Measurements from ENCODE around the gene TEX38. TPM values are rescaled to one million over a fixed set of nuclear protein-coding genes. Genes with fewer than 3 reads are reported as not detected.

Gene TEX38
- total RNA-seq, 1 experiment from 2014 or later, result 0.17 TPM

- TF ChIP-seq E2F1 (CRISPR knock-in tag; IDR thresholded peaks at IDR 0.05) (no peak), NR2C2 (CRISPR knock-in tag; IDR thresholded peaks at IDR 0.05) (no peak)
Measured at GRCh38 chr1:46721204-46721603, 49.5 kb downstream of the TEX38 start (continued).

GRCh38 chr1:46721686-46722205 lies 50.1 kb downstream of the TEX38 start:
- H3K27me3 Mint-ChIP-seq (ENCODE audit: low read depth), result no peaks in the 10 kb centered on the region
- H3K4me1 Mint-ChIP-seq, result peaks cover 27% of the 10 kb centered on the region
- TF ChIP-seq ATF3 (CRISPR knock-in tag; conservative IDR thresholded peaks at IDR 0.05) (no peak), CTCF (IDR thresholded peaks at IDR 0.05) (no peak), ARID4B (CRISPR knock-in tag; IDR thresholded peaks at IDR 0.05; ENCODE audit: borderline replicate concordance) (no peak), ZSCAN18 (CRISPR knock-in tag; IDR thresholded peaks at IDR 0.05) (no peak), MYBL2 (CRISPR knock-in tag; IDR thresholded peaks at IDR 0.05) (no peak), RELA (CRISPR knock-in tag; IDR thresholded peaks at IDR 0.05; ENCODE audit: borderline replicate concordance) (no peak), FOXK1 (CRISPR knock-in tag; IDR thresholded peaks at IDR 0.05) (no peak), NR3C1 (CRISPR knock-in tag; conservative IDR thresholded peaks at IDR 0.05; ENCODE audit: low read depth) (no peak)
- POLR2A ChIA-PET, result no interaction called here
- no peak for DNase-seq (ENCODE audit: low spot score)
- H3K27ac Mint-ChIP-seq, result no peak overlapping the region
- no peak for ATAC-seq
- peaks cover 5% of the 10 kb centered on the region for H3K9me3 Mint-ChIP-seq
- CTCF ChIA-PET, result no interaction called here
- H3K4me3 Mint-ChIP-seq, result no peak overlapping the region
- H3K36me3 Mint-ChIP-seq, result no peaks in the 10 kb centered on the region

Other genes with a start within 250 kb of the TEX38 start
- 1.7 to 3.7 TPM (median 1.8 TPM) in 3 replicates for gene DMBX1, start 182.0 kb upstream of the TEX38 start, total RNA-seq (2021)
- not detected in 3 replicates for gene KNCN, start 120.2 kb upstream of the TEX38 start, total RNA-seq (2021)
- 17.5 to 18.6 TPM (median 18.0 TPM) in 3 replicates for gene MKNK1, start 67.6 kb upstream of the TEX38 start, total RNA-seq (2021)
- 3.1 to 4.0 TPM (median 3.4 TPM) in 3 replicates for gene MOB3C, start 55.0 kb upstream of the TEX38 start, total RNA-seq (2021)
- gene ATPAF1, start 3.5 kb upstream of the TEX38 start, total RNA-seq (2021), result 35.7 to 45.5 TPM (median 44.5 TPM) in 3 replicates
- gene EFCAB14, start 47.3 kb downstream of the TEX38 start, total RNA-seq (2021), result 38.4 to 46.2 TPM (median 39.1 TPM) in 3 replicates
- gene CYP4B1, start 127.2 kb downstream of the TEX38 start, total RNA-seq (2021), result 0.24 to 0.44 TPM (median 0.39 TPM) in 3 replicates

Data from WTC11 (cell line).